Skin epidermis (tissue), 12 donors: ENCODE results near the gene MERTK.
"Not testable (repeated sequence)": the region's sequence is repeated elsewhere in the genome, so short reads cannot be mapped to it uniquely, and the experiment has no call there.

Experiments used
- H3K27ac ChIP-seq, 21 experiments: fragments of 200-600 bp; sonication (generic) in 11 of 21; one replicate each; pipeline ENCODE4 v1.5.0; 2020; ENCODE audit warnings: mild to moderate bottlenecking in 3 of 21, inconsistent platforms in 2 of 21, moderate library complexity in 2 of 21
- H3K4me3 ChIP-seq, 7 experiments: fragments of 200-600 bp; sonication (generic) in 2 of 7; one replicate each; pipeline ENCODE4 v1.5.0; 2020; ENCODE audit warnings: inconsistent platforms in 2 of 7, mild to moderate bottlenecking in 2 of 7, moderate library complexity in 1 of 7

MERTK gene

DNA sequence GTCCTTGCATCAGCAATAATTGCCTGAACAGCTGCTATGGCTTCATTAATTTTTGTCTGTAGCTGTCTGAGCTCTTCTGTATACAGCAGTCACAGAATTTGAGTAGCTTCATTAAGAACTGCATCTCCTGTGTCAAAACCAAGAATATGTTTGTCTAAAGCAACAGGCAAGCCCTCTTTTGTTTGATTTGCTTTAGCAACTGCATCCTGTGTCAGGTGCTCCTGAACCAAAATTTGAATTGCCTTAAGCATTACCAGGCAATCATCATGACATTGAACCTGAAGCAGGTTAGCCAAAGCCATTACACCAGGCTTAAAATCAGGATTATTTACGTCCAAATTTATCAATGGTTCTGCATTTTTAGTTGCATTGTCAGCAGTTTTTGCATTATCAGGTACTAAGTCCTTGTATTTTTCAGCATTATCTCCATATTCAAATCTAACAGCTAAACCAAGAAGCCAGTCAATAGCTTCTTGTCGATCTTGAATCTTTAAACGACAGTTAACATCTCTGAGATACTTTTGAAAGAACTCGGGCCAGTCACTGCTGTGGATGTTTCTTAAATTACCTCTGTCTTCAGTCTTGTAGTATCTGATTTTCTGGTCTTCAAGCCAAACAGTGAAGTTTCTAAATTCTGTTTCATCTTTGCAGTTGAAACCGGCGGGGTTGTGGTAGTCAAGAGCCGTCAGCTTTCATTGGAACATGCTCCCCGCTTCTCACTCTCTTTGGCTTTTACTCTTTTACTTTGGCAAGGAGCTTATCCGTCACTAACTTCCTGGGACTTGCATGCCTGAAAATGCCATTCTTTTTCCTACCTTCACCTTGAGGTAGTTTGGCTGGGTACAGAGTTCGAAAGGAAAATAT lies 42.2 kb downstream of the MERTK start:
- no peak overlapping the region for H3K27ac ChIP-seq

GRCh38 chr2:111941531-111941930 lies 43.1 kb downstream of the MERTK start:
- no peak overlapping the region for H3K27ac ChIP-seq
- no peak overlapping the region for H3K4me3 ChIP-seq

More for the DNA sequence above, 42.2 kb downstream of the MERTK start:
- H3K4me3 ChIP-seq = no peak overlapping the region

GRCh38 chr2:111944531-111945210 lies 46.3 kb downstream of the MERTK start:
- H3K27ac ChIP-seq = no peak overlapping the region

GRCh38 chr2:111945444-111946293 lies 47.3 kb downstream of the MERTK start:
- Histone ChIP-seq H3K27ac (peak overlapping the region in 4 of 21 experiments; percentile 1 to 55 (median 10)), H3K4me3 (no peak overlapping the region)

More at GRCh38 chr2:111944531-111945210, 46.3 kb downstream of the MERTK start:
- no peak overlapping the region for H3K4me3 ChIP-seq

GRCh38 chr2:111946294-111947114 lies 48.1 kb downstream of the MERTK start:
- Histone ChIP-seq H3K27ac (peak overlapping the region in 6 of 21 experiments; percentile 1 to 55 (median 8)), H3K4me3 (no peak overlapping the region)

GRCh38 chr2:111947219-111947618 lies 48.8 kb downstream of the MERTK start:
- Histone ChIP-seq H3K27ac (peak overlapping the region in 1 of 21 experiments; percentile 41), H3K4me3 (no peak overlapping the region)

- no peak overlapping the region for H3K4me3 ChIP-seq
- H3K27ac ChIP-seq = no peak overlapping the region
Measured at GRCh38 chr2:111948832-111949231, 50.4 kb downstream of the MERTK start.

- no peak overlapping the region for H3K27ac ChIP-seq
- H3K4me3 ChIP-seq = no peak overlapping the region
Measured at GRCh38 chr2:111950236-111950635, 51.8 kb downstream of the MERTK start.

GRCh38 chr2:111951486-111951885 lies 53.1 kb downstream of the MERTK start:
- Histone ChIP-seq H3K4me3 (no peak overlapping the region), H3K27ac (no peak overlapping the region)

DNA sequence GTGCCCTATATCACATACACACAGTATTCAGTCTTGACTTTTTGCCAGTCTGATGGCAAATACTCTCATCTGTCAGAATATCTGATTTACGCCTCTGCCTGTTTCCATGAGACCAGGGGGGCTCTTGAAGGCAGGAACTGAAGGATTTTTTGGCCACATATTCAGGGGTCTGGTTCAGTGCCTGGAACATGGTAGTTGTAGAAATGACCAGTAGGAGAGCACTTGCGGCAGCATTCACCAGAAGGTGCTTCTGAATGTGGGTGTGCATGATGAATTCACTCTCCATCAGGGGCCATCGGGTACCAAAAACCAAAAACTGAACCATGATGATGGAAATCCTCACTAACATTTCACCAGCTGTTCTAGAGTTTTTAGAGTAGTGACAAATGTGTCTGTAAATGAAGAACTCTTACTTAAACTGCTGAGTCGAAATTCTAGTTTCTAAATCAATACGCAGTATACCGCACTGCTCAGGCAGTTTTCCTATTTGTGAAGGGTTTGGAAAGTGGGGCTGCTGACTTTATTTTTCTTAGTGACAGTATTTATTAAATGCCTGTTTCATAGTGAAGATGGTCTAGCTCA lies 54.6 kb downstream of the MERTK start:
- Histone ChIP-seq H3K4me3 (no peak overlapping the region), H3K27ac (no peak overlapping the region)

DNA sequence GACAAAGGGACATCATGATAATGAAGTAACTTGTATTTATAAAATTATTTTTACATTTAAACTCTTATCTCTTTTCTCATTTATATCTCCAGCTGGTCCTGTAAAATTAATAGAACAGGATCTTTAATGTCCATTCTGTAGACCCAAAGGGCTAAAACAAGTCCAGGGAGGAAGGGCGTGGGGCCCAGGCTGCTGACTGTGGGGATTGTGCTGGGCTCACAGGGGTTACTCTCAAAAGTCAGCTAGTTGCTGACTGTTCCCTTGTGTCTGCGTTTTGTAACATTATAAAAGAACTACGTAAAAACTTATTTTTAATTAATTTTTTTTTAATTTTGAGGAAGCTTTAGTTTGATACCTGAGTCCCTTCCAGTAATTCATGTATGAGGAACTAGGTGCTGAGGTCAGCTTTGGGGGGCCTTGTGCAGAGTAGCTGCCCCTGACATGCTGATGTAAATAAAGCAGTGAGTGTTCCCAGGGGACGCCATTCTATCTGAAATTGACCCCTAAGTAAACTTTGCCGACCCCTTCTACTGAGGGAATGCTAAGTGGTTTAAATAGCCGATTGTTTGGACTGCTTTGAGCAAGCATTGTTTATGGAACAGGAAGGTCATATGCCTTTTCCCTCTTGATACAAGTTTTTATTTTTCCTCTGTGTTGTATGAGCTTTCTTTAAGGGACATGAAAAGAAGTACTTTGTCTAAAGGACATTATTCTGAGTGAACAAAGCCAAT lies 56.4 kb downstream of the MERTK start:
- Histone ChIP-seq H3K4me3 (no peak overlapping the region), H3K27ac (no peak overlapping the region)

DNA sequence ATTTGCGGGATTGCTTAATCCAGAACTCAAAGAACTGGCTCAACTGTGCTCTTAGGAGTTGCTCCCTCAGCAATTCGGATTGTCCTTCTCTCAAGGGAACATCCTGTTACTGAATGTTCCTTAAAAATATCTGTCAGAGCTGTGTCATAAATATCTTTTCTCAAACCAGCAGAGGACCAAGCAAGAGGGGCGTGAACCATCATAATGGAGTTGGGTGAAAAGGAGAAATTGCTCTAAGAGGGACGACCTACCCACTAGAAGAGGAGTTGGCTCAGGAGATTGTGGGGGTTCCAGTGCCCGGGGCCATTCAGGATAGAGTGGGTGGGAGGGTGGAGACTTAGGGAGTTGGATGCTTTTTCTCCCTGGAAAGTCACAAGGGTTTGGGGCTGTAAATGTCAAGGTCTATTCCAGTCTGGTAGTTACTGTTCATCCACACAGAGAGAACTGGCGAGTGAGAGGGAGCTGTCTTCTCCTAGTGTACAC lies 59.5 kb downstream of the MERTK start:
- Histone ChIP-seq H3K27ac (peak overlapping the region in 5 of 21 experiments; percentile 2 to 38 (median 26)), H3K4me3 (no peak overlapping the region)

- Histone ChIP-seq H3K4me3 (no peak overlapping the region), H3K27ac (peak overlapping the region in 2 of 21 experiments; percentile 26 to 38)
Measured at GRCh38 chr2:111958901-111959300, 60.5 kb downstream of the MERTK start.

DNA sequence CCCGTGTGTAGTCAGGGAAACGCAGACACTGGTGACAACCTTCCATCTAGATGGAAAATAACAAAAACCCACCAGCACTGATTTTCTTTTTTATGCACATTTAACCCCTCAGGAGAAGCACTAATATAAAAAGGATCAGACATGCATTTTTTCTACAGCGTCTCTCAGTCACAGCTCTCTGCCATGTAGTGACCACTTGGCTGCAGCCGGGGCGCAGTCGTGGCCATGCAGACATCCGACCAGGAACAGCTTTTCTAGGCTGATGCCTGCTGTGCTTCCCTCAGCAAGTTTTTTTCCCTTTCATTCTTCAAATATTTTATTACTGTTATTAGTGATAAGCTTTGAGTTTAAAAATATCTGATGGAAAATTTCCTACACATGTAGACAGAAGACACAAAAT lies 63.3 kb downstream of the MERTK start:
- H3K4me3 ChIP-seq = no peak overlapping the region
- H3K27ac ChIP-seq = no peak overlapping the region

DNA sequence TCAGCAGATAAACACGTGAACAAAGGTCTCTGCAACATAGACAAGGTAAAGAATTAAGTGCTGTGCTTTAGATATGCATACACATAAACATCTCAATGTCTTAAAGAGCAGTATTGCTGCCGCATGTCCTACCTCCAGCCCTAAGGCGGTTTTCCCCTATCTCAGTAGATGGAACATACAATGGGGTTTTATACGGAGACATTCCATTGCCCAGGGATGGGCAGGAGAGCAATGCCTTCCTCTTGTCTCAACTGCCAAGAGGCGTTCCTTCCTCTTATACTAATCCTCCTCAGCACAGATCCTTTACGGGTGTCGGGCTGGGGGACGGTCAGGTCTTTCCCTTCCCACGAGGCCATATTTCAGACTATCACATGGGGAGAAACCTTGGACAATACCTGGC lies 64.7 kb downstream of the MERTK start:
- not testable (repeated sequence) for H3K27ac ChIP-seq, H3K4me3 ChIP-seq

DNA sequence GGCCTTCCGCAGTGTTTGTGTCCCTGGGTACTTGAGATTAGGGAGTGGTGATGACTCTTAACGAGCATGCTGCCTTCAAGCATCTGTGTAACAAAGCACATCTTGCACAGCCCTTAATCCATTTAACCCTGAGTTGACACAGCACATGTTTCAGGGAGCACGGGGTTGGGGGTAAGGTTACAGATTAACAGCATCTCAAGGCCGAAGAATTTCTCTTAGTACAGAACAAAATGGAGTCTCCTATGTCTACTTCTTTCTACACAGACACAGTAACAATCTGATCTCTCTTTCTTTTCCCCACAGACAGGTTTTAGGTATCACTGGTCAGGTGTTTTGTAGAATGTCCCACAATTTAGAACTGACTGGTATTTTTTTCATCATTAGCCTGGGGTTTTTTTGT lies 65.1 kb downstream of the MERTK start:
- H3K4me3 ChIP-seq, H3K27ac ChIP-seq: not testable (repeated sequence)

- Histone ChIP-seq H3K27ac (no peak overlapping the region), H3K4me3 (no peak overlapping the region)
Measured at GRCh38 chr2:111965062-111965461, 66.7 kb downstream of the MERTK start.

GRCh38 chr2:111966241-111966640 lies 67.8 kb downstream of the MERTK start:
- Histone ChIP-seq H3K27ac (no peak overlapping the region), H3K4me3 (no peak overlapping the region)
